ENCODE measurements around the gene NMNAT3.

DNA sequence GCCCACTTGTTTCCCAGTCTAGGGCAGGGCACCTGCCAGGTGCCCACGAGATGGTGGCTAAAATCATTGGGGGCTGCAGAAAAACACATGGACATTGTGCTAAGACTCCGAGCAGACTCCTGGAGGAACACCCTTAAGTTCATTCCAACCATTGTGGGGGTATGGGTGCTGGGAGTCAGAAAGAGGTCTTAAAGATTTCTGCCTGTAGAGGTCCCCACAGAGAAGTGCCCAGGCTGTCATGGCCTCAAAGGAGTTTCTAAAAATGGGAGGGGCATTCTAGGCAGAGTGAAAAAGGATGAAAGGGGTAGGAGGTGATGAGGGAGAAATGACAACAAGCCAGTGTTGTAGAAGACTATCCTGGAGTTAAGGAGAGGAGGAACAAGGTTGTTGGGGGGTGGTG is 155.4 kb downstream of the NMNAT3 start:
- TF ChIP-seq, protein P1, sequence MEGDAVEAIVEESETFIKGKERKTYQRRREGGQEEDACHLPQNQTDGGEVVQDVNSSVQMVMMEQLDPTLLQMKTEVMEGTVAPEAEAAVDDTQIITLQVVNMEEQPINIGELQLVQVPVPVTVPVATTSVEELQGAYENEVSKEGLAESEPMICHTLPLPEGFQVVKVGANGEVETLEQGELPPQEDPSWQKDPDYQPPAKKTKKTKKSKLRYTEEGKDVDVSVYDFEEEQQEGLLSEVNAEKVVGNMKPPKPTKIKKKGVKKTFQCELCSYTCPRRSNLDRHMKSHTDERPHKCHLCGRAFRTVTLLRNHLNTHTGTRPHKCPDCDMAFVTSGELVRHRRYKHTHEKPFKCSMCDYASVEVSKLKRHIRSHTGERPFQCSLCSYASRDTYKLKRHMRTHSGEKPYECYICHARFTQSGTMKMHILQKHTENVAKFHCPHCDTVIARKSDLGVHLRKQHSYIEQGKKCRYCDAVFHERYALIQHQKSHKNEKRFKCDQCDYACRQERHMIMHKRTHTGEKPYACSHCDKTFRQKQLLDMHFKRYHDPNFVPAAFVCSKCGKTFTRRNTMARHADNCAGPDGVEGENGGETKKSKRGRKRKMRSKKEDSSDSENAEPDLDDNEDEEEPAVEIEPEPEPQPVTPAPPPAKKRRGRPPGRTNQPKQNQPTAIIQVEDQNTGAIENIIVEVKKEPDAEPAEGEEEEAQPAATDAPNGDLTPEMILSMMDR (IDR thresholded peaks at IDR 0.05): no peak
- no peak for TF ChIP-seq POLR2A (IDR thresholded peaks at IDR 0.05)
